GM10248 (cell line): Measurements from ENCODE around the gene ZNF883.

Experiments
- CTCF ChIA-PET: fragments of 300-600 bp; sonication (Branson Sonifier 250); formaldehyde crosslinking; extraction: SDS; loops from one replicate; lab custom pipeline; 2021; ENCODE audit warnings: antibody characterized with exemption; lab: Yijun Ruan, JAX
- POLR2A ChIA-PET: fragments of 350-650 bp; sonication (Branson Sonifier 250); formaldehyde crosslinking; extraction: SDS; loops from one replicate; lab custom pipeline; 2020; ENCODE audit warnings: antibody characterized with exemption; lab: Yijun Ruan, JAX
- DNase-seq: peaks from one replicate; pipeline ENCODE4 v3.0.0; 2012; ENCODE audit errors: extremely low spot score
- TF ChIP-seq, protein P1 (sequence below): IDR thresholded peaks from 2 replicates; pipeline ENCODE4 v1.5.1; 2012; ENCODE audit warnings: mild to moderate bottlenecking, low read depth; ENCODE audit errors: extremely low read depth, missing control alignments, control extremely low read depth

The ZNF883 gene

GRCh38 chr9:113026200-113026599, 14.2 kb upstream of the ZNF883 start:
- ChIA-PET CTCF (no interaction called here), POLR2A (interaction anchor here (0.6 kb wide), 1 partner anchor 948 kb away, joined by 4 read pairs; no protein-coding TSS in a partner anchor)
- TF ChIP-seq, protein P1, sequence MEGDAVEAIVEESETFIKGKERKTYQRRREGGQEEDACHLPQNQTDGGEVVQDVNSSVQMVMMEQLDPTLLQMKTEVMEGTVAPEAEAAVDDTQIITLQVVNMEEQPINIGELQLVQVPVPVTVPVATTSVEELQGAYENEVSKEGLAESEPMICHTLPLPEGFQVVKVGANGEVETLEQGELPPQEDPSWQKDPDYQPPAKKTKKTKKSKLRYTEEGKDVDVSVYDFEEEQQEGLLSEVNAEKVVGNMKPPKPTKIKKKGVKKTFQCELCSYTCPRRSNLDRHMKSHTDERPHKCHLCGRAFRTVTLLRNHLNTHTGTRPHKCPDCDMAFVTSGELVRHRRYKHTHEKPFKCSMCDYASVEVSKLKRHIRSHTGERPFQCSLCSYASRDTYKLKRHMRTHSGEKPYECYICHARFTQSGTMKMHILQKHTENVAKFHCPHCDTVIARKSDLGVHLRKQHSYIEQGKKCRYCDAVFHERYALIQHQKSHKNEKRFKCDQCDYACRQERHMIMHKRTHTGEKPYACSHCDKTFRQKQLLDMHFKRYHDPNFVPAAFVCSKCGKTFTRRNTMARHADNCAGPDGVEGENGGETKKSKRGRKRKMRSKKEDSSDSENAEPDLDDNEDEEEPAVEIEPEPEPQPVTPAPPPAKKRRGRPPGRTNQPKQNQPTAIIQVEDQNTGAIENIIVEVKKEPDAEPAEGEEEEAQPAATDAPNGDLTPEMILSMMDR: no peak
- no peak for DNase-seq

DNA sequence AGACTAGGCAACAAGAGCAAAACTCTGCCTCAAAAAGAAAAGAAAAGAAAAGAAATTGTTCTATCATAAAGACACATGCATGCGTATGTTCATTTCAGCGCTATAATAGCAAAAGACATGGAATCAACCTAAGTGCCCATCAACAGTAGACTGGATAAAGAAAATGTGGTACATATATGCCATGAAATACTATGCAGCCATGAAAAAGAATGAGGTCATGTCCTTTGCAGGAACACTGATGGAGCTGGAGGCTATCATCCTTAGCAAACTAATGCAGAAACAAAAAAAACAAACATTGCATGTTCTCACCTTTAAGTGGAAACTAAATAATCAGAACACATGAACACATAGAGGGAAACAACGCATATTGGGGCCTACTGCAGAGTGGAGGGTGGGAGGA, 6.3 kb upstream of the ZNF883 start:
- POLR2A ChIA-PET: no interaction called here
- CTCF ChIA-PET: interaction anchor here (1.4 kb wide), 1 partner anchor 15 kb away, joined by 4 read pairs; no protein-coding TSS in a partner anchor
- DNase-seq: no peak
- TF ChIP-seq, protein P1: no peak

DNA sequence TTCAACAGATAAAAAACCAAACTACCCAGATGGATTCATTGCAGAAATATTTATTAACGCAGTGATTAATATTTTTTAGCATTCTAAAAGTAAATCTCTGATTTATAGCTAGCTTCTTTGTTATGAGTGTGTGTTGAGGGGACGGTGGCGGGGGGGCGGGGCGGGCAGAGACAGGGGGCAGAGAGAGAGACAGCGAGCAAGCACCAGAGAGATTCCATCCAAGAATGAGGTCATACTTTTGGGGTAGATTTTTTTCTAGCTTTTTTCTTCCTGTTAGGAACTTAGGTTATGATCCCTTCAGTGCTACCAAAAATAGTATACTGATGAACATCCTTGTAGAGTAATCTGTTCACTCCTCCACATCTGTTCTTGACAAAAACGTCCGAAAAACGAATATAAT, 500 bp upstream of the ZNF883 start:
- ChIA-PET POLR2A (no interaction called here), CTCF (interaction anchor here (1.0 kb wide), 1 partner anchor 11 kb away, joined by 3 read pairs; no protein-coding TSS in a partner anchor)

DNA sequence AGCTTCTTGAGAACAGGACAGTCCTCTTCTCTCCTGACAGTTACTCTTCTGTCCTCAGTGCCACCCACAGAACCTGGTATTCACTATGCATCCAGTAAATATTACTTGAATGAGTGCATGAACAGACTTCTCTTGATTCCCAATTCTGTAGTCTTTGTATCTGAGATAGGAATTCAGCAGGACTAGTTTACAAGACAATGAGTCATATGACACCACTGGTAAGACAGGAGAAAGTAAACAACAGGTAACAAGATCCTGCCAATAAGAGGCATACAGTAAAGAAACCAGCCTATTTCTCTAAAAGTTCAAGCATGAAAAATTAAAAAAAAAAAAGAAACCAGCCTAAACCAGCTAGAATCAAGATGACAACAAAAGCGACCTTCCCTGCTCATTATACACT, 6.2 kb downstream of the ZNF883 start:
- ChIA-PET CTCF (interaction anchor here (1.2 kb wide), 1 partner anchor 12 kb away, joined by 3 read pairs; no protein-coding TSS in a partner anchor), POLR2A (no interaction called here)
- DNase-seq: no peak
- TF ChIP-seq, protein P1: no peak

More for the DNA sequence above, 500 bp upstream of the ZNF883 start:
- DNase-seq: no peak
- TF ChIP-seq, protein P1: no peak

DNA sequence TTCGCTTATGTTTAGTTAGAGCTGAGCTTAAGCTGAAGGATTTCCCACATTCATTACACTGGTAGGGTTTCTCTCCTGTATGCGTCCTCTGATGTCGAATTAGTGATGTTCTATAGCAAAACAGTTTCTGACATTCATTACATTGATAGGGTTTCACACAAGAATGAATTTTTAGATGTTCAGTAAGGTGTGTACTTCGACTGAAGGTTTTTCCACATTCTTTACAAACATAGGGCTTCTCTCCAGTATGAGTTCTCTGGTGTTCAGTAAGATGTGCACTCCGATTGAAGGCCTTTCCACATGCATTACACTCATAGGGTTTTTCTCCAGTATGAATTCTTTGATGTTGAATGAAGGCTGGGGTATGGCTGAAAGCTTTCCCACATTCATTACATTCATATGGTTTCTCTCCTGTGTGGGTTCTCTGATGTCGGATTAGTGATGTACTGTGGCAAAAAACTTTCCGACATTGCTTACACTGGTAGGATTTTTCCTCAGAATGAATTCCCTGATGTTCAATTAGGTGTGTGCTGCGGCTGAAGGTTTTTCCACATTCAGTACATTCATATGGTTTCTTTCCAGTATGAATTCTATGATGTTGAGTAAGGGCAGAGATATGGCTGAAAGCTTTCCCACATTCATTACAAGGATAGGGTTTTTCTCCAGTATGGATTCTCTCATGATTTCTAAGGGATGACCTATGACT, 14.6 kb downstream of the ZNF883 start:
- DNase-seq: no peak
- CTCF ChIA-PET: no interaction called here
- TF ChIP-seq, protein P1: no peak
- POLR2A ChIA-PET: no interaction called here

DNA sequence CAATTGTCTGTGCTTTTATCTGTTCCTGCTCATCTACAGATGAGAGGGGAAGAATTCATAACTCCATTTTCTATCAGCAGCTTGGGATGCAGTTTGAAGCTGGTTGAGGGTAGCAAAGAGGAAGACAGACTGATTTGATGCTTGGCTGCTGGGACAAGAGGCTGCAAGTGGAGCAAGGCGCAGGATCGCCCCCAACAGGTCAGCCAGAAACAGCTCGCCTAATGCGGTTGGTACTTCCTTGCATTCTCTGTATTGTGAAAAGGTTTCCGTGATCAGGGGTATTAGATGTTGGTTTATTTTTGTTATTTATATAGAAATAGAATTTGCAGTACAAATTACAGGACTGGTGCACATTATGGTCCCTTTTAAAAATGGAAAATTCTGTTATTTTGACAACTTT, 40.6 kb downstream of the ZNF883 start:
- CTCF ChIA-PET: no interaction called here
- POLR2A ChIA-PET: no interaction called here
- TF ChIP-seq, protein P1: no peak
- DNase-seq: no peak
